Tibial artery (tissue), 4 donors: ENCODE results near the gene UHMK1.

Source experiments
- DNase-seq, 2 donors: peaks; one replicate each; pipeline ENCODE4 v3.0.0-alpha.2; 2019
- H3K27ac ChIP-seq, 2 donors: fragments of 200-600 bp; sonication (generic) in 1 of 2; 1 replicate in 1 of 2; 2 replicates in 1 of 2; pipeline ENCODE4 v1.5.1; 2018 to 2019; ENCODE audit warnings: mild to moderate bottlenecking in 1 of 2
- H3K27me3 ChIP-seq, 2 donors: fragments of 200-600 bp; sonication (generic) in 1 of 2; one replicate each; pipeline versions ENCODE4 v1.5.1 to v1.6.0; 2016 to 2019
- H3K36me3 ChIP-seq, 3 donors: fragments of 200-600 bp; sonication (generic) in 2 of 3; one replicate each; pipeline ENCODE4 v1.5.1; 2016 to 2019; ENCODE audit warnings: mild to moderate bottlenecking in 2 of 3
- H3K4me1 ChIP-seq, 4 donors: fragments of 200-600 bp; sonication (generic) in 2 of 4; 1 replicate in 3 of 4; 2 replicates in 1 of 4; pipeline ENCODE4 v1.5.1; 2016 to 2019
- H3K4me3 ChIP-seq, 2 donors: fragments of 200-600 bp; sonication (generic) in 1 of 2; 1 replicate in 1 of 2; 2 replicates in 1 of 2; pipeline ENCODE4 v1.5.1; 2018 to 2019; ENCODE audit warnings: mild to moderate bottlenecking in 2 of 2
- H3K9me3 ChIP-seq, 3 donors: fragments of 200-600 bp; sonication (generic) in 1 of 3; one replicate each; pipeline ENCODE4 v1.5.1; 2016 to 2019
- CTCF ChIP-seq, 2 experiments: fragments of 200-600 bp in 1 of 2; fragments of 450-650 bp in 1 of 2; IDR thresholded peaks; one replicate each; pipeline ENCODE4 v1.5.1; 2017 to 2019; ENCODE audit warnings: antibody characterized with exemption in 2 of 2, mild to moderate bottlenecking in 1 of 2, moderate library complexity in 1 of 2
- intact Hi-C: fragments of 100-400 bp; cut with DNase I; formaldehyde crosslinking; loops from one replicate; pipeline ENCODE4 v1.15.0; 2023; ENCODE audit warnings: low total_unique reads

UHMK1 gene

GRCh38 chr1:162560303-162561036 is 62.9 kb downstream of the UHMK1 start:
- no peak for DNase-seq
- peak overlapping the region; percentile 96 to 97 for H3K27ac ChIP-seq

GRCh38 chr1:162561037-162561615 is 63.5 kb downstream of the UHMK1 start:
- Histone ChIP-seq H3K4me1 (peaks cover 0 to 27% (median 14%) of the 10 kb centered on the region in 4 donors), H3K27ac (peak overlapping the region; percentile 96 to 97), H3K27me3 (no peaks in the 10 kb centered on the region), H3K9me3 (no peaks in the 10 kb centered on the region), H3K36me3 (peaks cover 0 to 2% (median 0%) of the 10 kb centered on the region in 3 donors), H3K4me3 (peak overlapping the region; percentile 73 to 95)
- TF ChIP-seq CTCF (IDR thresholded peaks at IDR 0.05): peak in 1 of 2 experiments; percentile 11
- peak; percentile 98 to 100 for DNase-seq
- intact Hi-C loops: loop anchor here (5.0 kb wide), 2 partner anchors 64 to 71 kb away; partner anchors contain the start of genes DDR2 and UHMK1

More at GRCh38 chr1:162560303-162561036, 62.9 kb downstream of the UHMK1 start:
- H3K9me3 ChIP-seq: no peaks in the 10 kb centered on the region
- peaks cover 0 to 27% (median 14%) of the 10 kb centered on the region in 4 donors for H3K4me1 ChIP-seq
- intact Hi-C loops: loop anchor here (5.0 kb wide), 2 partner anchors 63 to 72 kb away; partner anchors contain the start of genes DDR2 and UHMK1
- peak overlapping the region; percentile 73 to 95 for H3K4me3 ChIP-seq
- no peak for TF ChIP-seq CTCF (IDR thresholded peaks at IDR 0.05)
- no peaks in the 10 kb centered on the region for H3K36me3 ChIP-seq
- H3K27me3 ChIP-seq: no peaks in the 10 kb centered on the region

GRCh38 chr1:162561616-162562469 is 64.2 kb downstream of the UHMK1 start, which contains the start of gene UAP1:
TSS of gene UAP1 (plus strand) at chr1:162561722. CDS start at chr1:162566069, 4,347 bp downstream.
- TF ChIP-seq CTCF (IDR thresholded peaks at IDR 0.05): no peak
- H3K4me3 ChIP-seq: peak within 1 kb of the TSS; percentile 73 to 95
- no peaks in the 10 kb centered on the region for H3K27me3 ChIP-seq
- no peak for DNase-seq
- no peaks in the 10 kb centered on the region for H3K9me3 ChIP-seq
- H3K36me3 ChIP-seq: peaks cover 0 to 10% (median 5%) of the 10 kb centered on the region in 3 donors
- H3K27ac ChIP-seq: peak within 1 kb of the TSS; percentile 96 to 97
- peaks cover 0 to 27% (median 14%) of the 10 kb centered on the region in 4 donors for H3K4me1 ChIP-seq
- intact Hi-C loops: loop anchor here (5.0 kb wide), 2 partner anchors 65 to 70 kb away; partner anchors contain the start of genes DDR2 and UHMK1

GRCh38 chr1:162562470-162562828 is 64.8 kb downstream of the UHMK1 start:
- Histone ChIP-seq H3K9me3 (no peaks in the 10 kb centered on the region), H3K27ac (peak overlapping the region; percentile 96 to 97), H3K4me1 (peaks cover 0 to 27% (median 14%) of the 10 kb centered on the region in 4 donors), H3K4me3 (peak overlapping the region; percentile 73 to 95), H3K27me3 (no peaks in the 10 kb centered on the region), H3K36me3 (peaks cover 0 to 12% (median 8%) of the 10 kb centered on the region in 3 donors)
- TF ChIP-seq CTCF (IDR thresholded peaks at IDR 0.05): no peak
- intact Hi-C loops: loop anchor here (5.0 kb wide), 2 partner anchors 65 to 70 kb away; partner anchors contain the start of genes DDR2 and UHMK1
- no peak for DNase-seq

- no peak overlapping the region for H3K4me3 ChIP-seq
- H3K4me1 ChIP-seq: peaks cover 0 to 38% (median 21%) of the 10 kb centered on the region in 4 donors
- H3K27me3 ChIP-seq: no peaks in the 10 kb centered on the region
- intact Hi-C loops: loop anchor here (5.0 kb wide), 2 partner anchors 67 to 68 kb away; partner anchors contain the start of genes DDR2 and UHMK1
- no peak for TF ChIP-seq CTCF (IDR thresholded peaks at IDR 0.05)
- H3K27ac ChIP-seq: no peak overlapping the region
- no peak for DNase-seq
- no peaks in the 10 kb centered on the region for H3K9me3 ChIP-seq
- peaks cover 0 to 27% (median 8%) of the 10 kb centered on the region in 3 donors for H3K36me3 ChIP-seq
These were observed 67.2 kb downstream of the UHMK1 start for GRCh38 chr1:162564762-162565218.
